Prostate gland (tissue), 2 donors: ENCODE measurements around the gene SNED1. TPM values are rescaled to one million over a fixed set of nuclear protein-coding genes. Genes with fewer than 3 reads are reported as not detected.

Experiments used
- DNase-seq: peaks from one replicate; pipeline ENCODE4 v3.0.0-alpha.2; 2019; ENCODE audit warnings: low spot score
- H3K27ac ChIP-seq, 2 donors: fragments of 200-600 bp; sonication (generic); 2 replicates each; pipeline ENCODE4 v1.5.1; 2017 to 2019
- H3K27me3 ChIP-seq: fragments of 200-600 bp; sonication (generic); replicated peaks from 2 replicates; pipeline ENCODE4 v1.5.1; 2019; ENCODE audit not compliant: insufficient read depth
- H3K36me3 ChIP-seq, 2 donors: fragments of 200-600 bp; sonication (generic); 1 replicate in 1 of 2; 2 replicates in 1 of 2; pipeline versions ENCODE4 v1.5.1 to v1.8.1; 2017 to 2019
- H3K4me1 ChIP-seq: fragments of 200-600 bp; sonication (generic); replicated peaks from 2 replicates; pipeline ENCODE4 v1.5.1; 2019
- H3K4me3 ChIP-seq, 2 donors: fragments of 200-600 bp; sonication (generic); 2 replicates each; pipeline ENCODE4 v1.5.1; 2017 to 2019
- H3K9me3 ChIP-seq: fragments of 200-600 bp; sonication (generic); 2 replicates; pipeline ENCODE4 v1.5.1; 2017
- POLR2A ChIP-seq: fragments of 450-650 bp; IDR thresholded peaks from one replicate; pipeline ENCODE4 v1.6.1; 2016; ENCODE audit warnings: antibody characterized with exemption, mild to moderate bottlenecking
- POLR2AphosphoS5 ChIP-seq: sonication (generic); formaldehyde crosslinking; IDR thresholded peaks from one replicate; pipeline ENCODE4 v1.6.1; 2017; ENCODE audit warnings: antibody characterized with exemption
- WGBS: methylation state at CpG from one replicate; pipeline ENCODE4 v1.1.5; 2018; 5-methylcytosine and 5-hydroxymethylcytosine counted together
- intact Hi-C: fragments of 100-400 bp; cut with DNase I; formaldehyde crosslinking; loops from one replicate; pipeline ENCODE4 v1.14.2; 2022
- total RNA-seq, 2 donors: library from RNA; depleted of rRNA; stranded (reverse); fragments of >200 nt; gene quantifications; one replicate each; pipeline ENCODE4 v1.1.0, GENCODE V29; 2016
- TF ChIP-seq, protein P1 (sequence below), 4 experiments: fragments of 200-600 bp in 2 of 4; fragments of 450-650 bp in 2 of 4; sonication (generic) in 2 of 4; IDR thresholded peaks; 1 replicate in 3 of 4; 2 replicates in 1 of 4; pipeline ENCODE4 v1.5.1; 2016 to 2019; ENCODE audit warnings: antibody characterized with exemption in 4 of 4, mild to moderate bottlenecking in 2 of 4, moderate library complexity in 2 of 4

SNED1 gene
- total RNA-seq, 2 donors from 2014 or later, result 32.0 to 115 TPM

DNA sequence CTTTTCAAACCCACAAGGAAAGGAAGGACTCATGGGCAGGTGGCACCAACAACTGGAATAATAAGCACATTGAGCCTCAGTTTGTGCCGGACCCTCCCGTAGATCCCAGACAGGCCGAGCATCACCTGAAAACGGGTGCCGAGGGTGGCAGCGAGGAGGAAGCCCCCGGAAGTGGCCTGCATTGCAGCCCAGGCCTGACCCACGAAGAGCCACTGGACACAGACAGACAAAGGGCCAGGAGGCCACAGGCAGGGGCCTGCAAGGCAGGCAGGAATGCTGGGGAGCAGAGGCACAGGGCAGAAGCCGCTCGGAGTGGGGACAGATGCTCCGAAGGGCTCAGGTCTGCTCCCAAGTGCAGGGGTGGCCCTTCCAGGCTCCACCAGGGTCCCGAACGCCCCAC is 71.9 kb downstream of the SNED1 start:
- WGBS, result 88% methylated on average over 13 of the region's 13 CpGs
- H3K36me3 ChIP-seq, result no peaks in the 10 kb centered on the region
- intact Hi-C loops, result no loop called here
- no peaks in the 10 kb centered on the region for H3K9me3 ChIP-seq
- DNase-seq, result no peak
- H3K27ac ChIP-seq, result no peak overlapping the region
- no peaks in the 10 kb centered on the region for H3K27me3 ChIP-seq
- H3K4me1 ChIP-seq, result no peaks in the 10 kb centered on the region
- H3K4me3 ChIP-seq, result no peak overlapping the region
- no peak for TF ChIP-seq POLR2A
- TF ChIP-seq, protein P1, sequence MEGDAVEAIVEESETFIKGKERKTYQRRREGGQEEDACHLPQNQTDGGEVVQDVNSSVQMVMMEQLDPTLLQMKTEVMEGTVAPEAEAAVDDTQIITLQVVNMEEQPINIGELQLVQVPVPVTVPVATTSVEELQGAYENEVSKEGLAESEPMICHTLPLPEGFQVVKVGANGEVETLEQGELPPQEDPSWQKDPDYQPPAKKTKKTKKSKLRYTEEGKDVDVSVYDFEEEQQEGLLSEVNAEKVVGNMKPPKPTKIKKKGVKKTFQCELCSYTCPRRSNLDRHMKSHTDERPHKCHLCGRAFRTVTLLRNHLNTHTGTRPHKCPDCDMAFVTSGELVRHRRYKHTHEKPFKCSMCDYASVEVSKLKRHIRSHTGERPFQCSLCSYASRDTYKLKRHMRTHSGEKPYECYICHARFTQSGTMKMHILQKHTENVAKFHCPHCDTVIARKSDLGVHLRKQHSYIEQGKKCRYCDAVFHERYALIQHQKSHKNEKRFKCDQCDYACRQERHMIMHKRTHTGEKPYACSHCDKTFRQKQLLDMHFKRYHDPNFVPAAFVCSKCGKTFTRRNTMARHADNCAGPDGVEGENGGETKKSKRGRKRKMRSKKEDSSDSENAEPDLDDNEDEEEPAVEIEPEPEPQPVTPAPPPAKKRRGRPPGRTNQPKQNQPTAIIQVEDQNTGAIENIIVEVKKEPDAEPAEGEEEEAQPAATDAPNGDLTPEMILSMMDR (IDR thresholded peaks at IDR 0.05), result no peak
- no peak for TF ChIP-seq POLR2AphosphoS5

DNA sequence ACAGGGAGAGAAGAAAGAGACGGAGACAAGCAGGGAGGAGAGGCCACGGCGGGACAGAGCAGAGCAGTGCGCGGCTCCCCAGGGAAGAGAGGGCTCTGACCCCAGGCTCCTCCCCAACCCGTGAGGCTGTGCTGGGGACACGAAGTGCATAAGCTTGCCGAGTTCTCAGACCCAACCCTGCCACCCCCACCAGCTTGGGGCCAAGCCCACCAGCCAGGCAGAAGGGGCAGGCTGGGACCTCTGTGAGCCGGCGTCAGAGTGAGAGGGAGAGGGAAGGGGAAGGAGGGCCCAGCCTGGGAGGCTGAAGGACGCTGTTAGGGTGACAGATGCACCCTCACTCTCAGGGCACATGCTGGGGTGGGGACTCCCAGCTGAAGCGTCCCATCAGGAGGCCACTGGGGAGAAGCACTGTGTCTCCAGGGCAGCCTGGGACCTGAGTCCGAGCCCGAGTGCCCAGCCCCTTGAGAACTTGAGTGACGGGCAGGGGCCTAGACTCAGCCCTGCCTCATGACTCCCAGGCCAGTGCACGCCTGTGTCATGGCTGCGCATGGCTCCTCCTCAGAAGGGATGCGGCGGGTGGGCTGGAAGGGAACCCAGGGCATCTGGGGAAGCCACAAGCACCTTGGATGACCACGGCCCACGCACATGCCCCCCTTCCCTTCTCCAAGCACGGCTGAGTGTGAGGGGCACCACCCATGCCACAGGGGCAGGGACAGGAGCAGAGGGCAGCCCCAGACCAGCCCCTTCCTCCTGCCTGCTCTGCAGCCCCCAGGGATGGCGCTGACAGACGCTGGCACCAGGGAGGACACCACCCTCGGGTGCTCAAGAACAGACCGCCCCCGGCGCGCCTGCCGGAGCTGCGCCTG is 72.6 kb downstream of the SNED1 start:
- Histone ChIP-seq H3K36me3 (no peaks in the 10 kb centered on the region), H3K27me3 (no peaks in the 10 kb centered on the region)
- no peak for DNase-seq

DNA sequence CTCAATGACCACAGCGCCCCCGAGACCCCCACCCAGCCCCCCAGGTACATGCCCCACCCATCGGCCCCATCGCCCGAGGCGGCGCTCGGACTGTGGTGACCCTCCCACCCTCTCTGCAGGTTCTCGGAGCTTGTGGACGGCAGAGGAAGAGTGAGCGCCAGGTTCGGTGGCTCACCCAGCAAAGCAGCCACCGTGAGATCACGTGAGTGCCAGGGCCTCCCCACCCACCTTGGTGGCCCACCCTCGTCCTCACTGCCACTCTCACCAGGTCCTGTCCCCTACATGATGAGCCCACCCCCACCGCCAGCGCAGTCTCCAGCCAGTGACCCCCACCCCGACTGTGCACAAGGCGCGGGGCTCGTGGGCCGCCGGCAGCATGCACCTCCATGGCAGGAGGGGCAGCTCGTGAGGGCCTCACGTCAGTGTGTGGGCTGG is 73.3 kb downstream of the SNED1 start:
- Histone ChIP-seq H3K4me1 (no peaks in the 10 kb centered on the region), H3K36me3 (no peaks in the 10 kb centered on the region), H3K27ac (no peak overlapping the region), H3K4me3 (no peak overlapping the region), H3K27me3 (no peaks in the 10 kb centered on the region), H3K9me3 (no peaks in the 10 kb centered on the region)
- no peak for DNase-seq
- intact Hi-C loops, result no loop called here
- WGBS, result 85% methylated on average over 25 of the region's 25 CpGs
- TF ChIP-seq, protein P1 (IDR thresholded peaks at IDR 0.05), result no peak
- no peak for TF ChIP-seq POLR2AphosphoS5
- TF ChIP-seq POLR2A, result no peak

More for the DNA sequence above, 72.6 kb downstream of the SNED1 start:
- Histone ChIP-seq H3K9me3 (no peaks in the 10 kb centered on the region), H3K4me1 (no peaks in the 10 kb centered on the region), H3K27ac (no peak overlapping the region), H3K4me3 (no peak overlapping the region)
- 83% methylated on average over 26 of the region's 31 CpGs for WGBS
- intact Hi-C loops, result no loop called here
- TF ChIP-seq POLR2A, result no peak
- TF ChIP-seq, protein P1 (IDR thresholded peaks at IDR 0.05), result no peak
- no peak for TF ChIP-seq POLR2AphosphoS5

DNA sequence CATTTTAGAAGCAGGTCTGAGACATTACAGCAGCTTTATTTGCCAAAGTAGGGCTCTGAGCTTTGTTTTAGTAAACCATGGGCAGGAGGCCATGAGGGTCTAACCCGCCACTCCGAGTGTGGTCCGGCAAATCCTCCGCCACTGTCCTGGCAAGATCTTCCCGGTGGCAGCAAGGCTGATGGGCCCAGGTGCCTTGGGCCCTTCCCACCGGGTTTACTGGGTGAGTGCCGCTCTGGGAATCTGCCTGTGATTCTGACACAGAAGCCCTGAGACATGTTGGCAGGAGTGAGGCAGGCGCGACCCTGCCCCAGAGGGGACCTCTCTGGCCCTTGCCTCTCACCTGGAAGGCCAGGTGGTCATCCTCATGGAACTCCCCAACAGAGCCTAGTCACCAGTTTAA is 73.7 kb downstream of the SNED1 start:
- DNase-seq, result no peak
- 78% methylated on average over 8 of the region's 9 CpGs for WGBS
- no peaks in the 10 kb centered on the region for H3K36me3 ChIP-seq
- no peaks in the 10 kb centered on the region for H3K9me3 ChIP-seq
- no peak overlapping the region for H3K4me3 ChIP-seq
- intact Hi-C loops, result no loop called here
- H3K27me3 ChIP-seq, result no peaks in the 10 kb centered on the region
- H3K4me1 ChIP-seq, result no peaks in the 10 kb centered on the region
- H3K27ac ChIP-seq, result no peak overlapping the region
- TF ChIP-seq POLR2A, result no peak
- TF ChIP-seq, protein P1 (IDR thresholded peaks at IDR 0.05), result no peak
- TF ChIP-seq POLR2AphosphoS5, result no peak
